Sigmoid colon (tissue), 7 donors: ENCODE measurements around the gene SHC3. TPM values are rescaled to one million over a fixed set of nuclear protein-coding genes. Genes with fewer than 3 reads are reported as not detected.

Experiments
- DNase-seq: peaks from one replicate; pipeline ENCODE4 v3.0.0-alpha.2; 2019
- H3K27ac ChIP-seq, 4 donors: fragments of 200-600 bp; sonication (generic); one replicate each; pipeline ENCODE4 v1.5.1; 2016 to 2019; ENCODE audit warnings: mild to moderate bottlenecking in 1 of 4
- H3K27me3 ChIP-seq, 3 donors: fragments of 200-600 bp; sonication (generic); one replicate each; pipeline ENCODE4 v1.5.1; 2019; ENCODE audit warnings: mild to moderate bottlenecking in 1 of 3
- H3K36me3 ChIP-seq, 4 donors: fragments of 200-600 bp; sonication (generic); one replicate each; pipeline ENCODE4 v1.5.1; 2016 to 2019
- H3K4me1 ChIP-seq, 4 donors: fragments of 200-600 bp; sonication (generic); one replicate each; pipeline ENCODE4 v1.5.1; 2017 to 2019
- H3K4me3 ChIP-seq, 4 donors: fragments of 200-600 bp; sonication (generic); one replicate each; pipeline ENCODE4 v1.5.1; 2017 to 2019; ENCODE audit warnings: mild to moderate bottlenecking in 2 of 4, moderate library complexity in 1 of 4
- H3K9me3 ChIP-seq, 4 donors: fragments of 200-600 bp in 3 of 4; sonication (generic) in 3 of 4; one replicate each; pipeline versions ENCODE4 v1.5.1 to v1.6.1; 2013 to 2019
- EP300 ChIP-seq, 4 donors: sonication (generic); formaldehyde crosslinking; IDR thresholded peaks; one replicate each; pipeline ENCODE4 v1.6.1; 2017; ENCODE audit warnings: antibody characterized with exemption in 4 of 4
- POLR2A ChIP-seq, 2 donors: fragments of 450-650 bp; IDR thresholded peaks; one replicate each; pipeline ENCODE4 v1.6.1; 2016; ENCODE audit warnings: antibody characterized with exemption in 2 of 2, mild to moderate bottlenecking in 2 of 2, moderate library complexity in 2 of 2
- POLR2AphosphoS5 ChIP-seq, 4 donors: sonication (generic); formaldehyde crosslinking; IDR thresholded peaks; one replicate each; pipeline ENCODE4 v1.6.1; 2017; ENCODE audit warnings: antibody characterized with exemption in 4 of 4
- WGBS, 2 donors: extraction: QIAGEN DNeasy Blood & Tissue Kit; methylation state at CpG; one replicate each; pipeline ENCODE4 v1.1.7; 2013; 5-methylcytosine and 5-hydroxymethylcytosine counted together
- intact Hi-C: fragments of 100-400 bp; cut with DNase I; formaldehyde crosslinking; loops from one replicate; pipeline ENCODE4 v1.15.1; 2023
- polyA plus RNA-seq, 3 donors: library from polyadenylated mRNA; stranded (reverse); fragments of 200-250 nt; gene quantifications; one replicate each; pipeline ENCODE4 v1.2.3, GENCODE V29; 2013
- total RNA-seq, 4 donors: library from RNA; depleted of rRNA; stranded (reverse); fragments of >200 nt; gene quantifications; one replicate each; pipeline ENCODE4 v1.1.0, GENCODE V29; 2016
- TF ChIP-seq, protein P1 (sequence below), 4 experiments: fragments of 450-650 bp in 3 of 4; fragments of 200-600 bp in 1 of 4; IDR thresholded peaks; one replicate each; pipeline ENCODE4 v1.5.1; 2016 to 2019; ENCODE audit warnings: antibody characterized with exemption in 4 of 4, mild to moderate bottlenecking in 3 of 4, moderate library complexity in 2 of 4
- donor health status: healthy with polysubstance abuse.
- donor health status: Bipolar disorder and iron deficiency.
- donor health status: healthy.

The SHC3 gene
- total and polyA plus RNA-seq, 7 donors = 0.32 to 14.7 (median 2.1) TPM; not detected in 1

DNA sequence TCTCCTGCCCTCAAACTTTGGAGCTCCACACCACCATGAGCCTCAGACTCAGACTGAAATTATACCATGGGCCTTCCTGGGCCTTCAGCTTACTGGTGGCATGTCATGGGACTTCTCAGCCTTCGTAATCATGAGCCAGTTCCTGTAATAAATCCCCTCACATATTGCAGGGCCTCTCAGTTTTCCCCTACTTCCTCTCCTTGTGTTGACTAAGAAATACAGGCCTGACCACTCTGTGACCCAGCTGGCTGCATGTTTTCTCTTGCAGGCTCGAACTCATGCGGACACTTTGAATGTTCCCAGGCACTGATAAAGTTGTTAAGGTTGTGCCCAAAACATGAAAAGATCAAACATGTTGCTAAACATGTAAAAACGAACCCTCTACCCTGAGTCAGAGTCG lies 26.2 kb upstream of the SHC3 start:
- WGBS, 2 donors = 77 to 80% methylated on average over 5 of the region's 5 CpGs
- TF ChIP-seq, protein P1, sequence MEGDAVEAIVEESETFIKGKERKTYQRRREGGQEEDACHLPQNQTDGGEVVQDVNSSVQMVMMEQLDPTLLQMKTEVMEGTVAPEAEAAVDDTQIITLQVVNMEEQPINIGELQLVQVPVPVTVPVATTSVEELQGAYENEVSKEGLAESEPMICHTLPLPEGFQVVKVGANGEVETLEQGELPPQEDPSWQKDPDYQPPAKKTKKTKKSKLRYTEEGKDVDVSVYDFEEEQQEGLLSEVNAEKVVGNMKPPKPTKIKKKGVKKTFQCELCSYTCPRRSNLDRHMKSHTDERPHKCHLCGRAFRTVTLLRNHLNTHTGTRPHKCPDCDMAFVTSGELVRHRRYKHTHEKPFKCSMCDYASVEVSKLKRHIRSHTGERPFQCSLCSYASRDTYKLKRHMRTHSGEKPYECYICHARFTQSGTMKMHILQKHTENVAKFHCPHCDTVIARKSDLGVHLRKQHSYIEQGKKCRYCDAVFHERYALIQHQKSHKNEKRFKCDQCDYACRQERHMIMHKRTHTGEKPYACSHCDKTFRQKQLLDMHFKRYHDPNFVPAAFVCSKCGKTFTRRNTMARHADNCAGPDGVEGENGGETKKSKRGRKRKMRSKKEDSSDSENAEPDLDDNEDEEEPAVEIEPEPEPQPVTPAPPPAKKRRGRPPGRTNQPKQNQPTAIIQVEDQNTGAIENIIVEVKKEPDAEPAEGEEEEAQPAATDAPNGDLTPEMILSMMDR (IDR thresholded peaks at IDR 0.05) = no peak
- TF ChIP-seq EP300 (IDR thresholded peaks at IDR 0.05) (no peak), POLR2A (IDR thresholded peaks at IDR 0.05) (no peak), POLR2AphosphoS5 (IDR thresholded peaks at IDR 0.05) (no peak)

DNA sequence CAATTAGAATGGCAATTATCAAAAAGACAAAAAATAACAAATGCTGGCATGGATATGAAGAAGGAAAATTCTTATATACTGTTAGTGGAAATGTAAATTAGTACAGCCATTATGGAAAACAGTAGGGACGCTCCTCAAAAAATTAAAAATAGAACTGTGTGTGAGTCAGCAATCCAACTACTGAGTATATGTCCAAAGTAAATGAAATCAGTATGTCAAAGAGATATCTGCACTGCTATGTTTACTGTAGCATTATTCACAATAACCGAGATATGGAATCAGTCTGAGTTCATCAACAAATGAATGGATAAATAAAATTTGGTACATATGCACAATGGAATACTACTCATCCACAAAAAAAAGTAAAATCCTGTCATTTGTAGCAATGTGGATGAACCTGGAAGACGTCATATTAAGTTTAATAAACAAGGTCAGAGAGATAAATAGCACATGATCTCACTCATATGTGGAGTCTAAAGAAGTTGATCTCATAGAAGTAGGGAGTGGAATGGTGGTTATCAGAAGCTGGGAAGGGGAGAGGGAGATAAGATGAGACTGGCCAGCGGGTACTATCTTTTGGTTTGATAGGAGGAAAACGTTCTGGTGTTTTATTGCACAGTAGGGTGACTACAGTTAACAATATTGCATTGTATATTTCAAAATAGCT lies 16.6 kb upstream of the SHC3 start:
- Histone ChIP-seq H3K36me3 (no peaks in the 10 kb centered on the region), H3K9me3 (peaks cover 0 to 13% (median 3%) of the 10 kb centered on the region in 4 donors), H3K27ac (no peak overlapping the region), H3K4me3 (no peak overlapping the region), H3K4me1 (no peaks in the 10 kb centered on the region), H3K27me3 (no peaks in the 10 kb centered on the region)
- WGBS, 2 donors = 71 to 77% methylated on average over 5 of the region's 5 CpGs
- TF ChIP-seq, protein P1 (IDR thresholded peaks at IDR 0.05) = no peak
- TF ChIP-seq POLR2AphosphoS5 (IDR thresholded peaks at IDR 0.05) (no peak), EP300 (IDR thresholded peaks at IDR 0.05) (no peak)
- intact Hi-C loops = no loop called here
- no peak for DNase-seq

More for the DNA sequence above, 26.2 kb upstream of the SHC3 start:
- H3K36me3 ChIP-seq = no peaks in the 10 kb centered on the region
- no peak overlapping the region for H3K27ac ChIP-seq
- H3K4me1 ChIP-seq = no peaks in the 10 kb centered on the region
- H3K4me3 ChIP-seq = no peak overlapping the region
- intact Hi-C loops = no loop called here
- H3K9me3 ChIP-seq = peaks cover 0 to 2% (median 0%) of the 10 kb centered on the region in 4 donors
- no peaks in the 10 kb centered on the region for H3K27me3 ChIP-seq
- DNase-seq = no peak

DNA sequence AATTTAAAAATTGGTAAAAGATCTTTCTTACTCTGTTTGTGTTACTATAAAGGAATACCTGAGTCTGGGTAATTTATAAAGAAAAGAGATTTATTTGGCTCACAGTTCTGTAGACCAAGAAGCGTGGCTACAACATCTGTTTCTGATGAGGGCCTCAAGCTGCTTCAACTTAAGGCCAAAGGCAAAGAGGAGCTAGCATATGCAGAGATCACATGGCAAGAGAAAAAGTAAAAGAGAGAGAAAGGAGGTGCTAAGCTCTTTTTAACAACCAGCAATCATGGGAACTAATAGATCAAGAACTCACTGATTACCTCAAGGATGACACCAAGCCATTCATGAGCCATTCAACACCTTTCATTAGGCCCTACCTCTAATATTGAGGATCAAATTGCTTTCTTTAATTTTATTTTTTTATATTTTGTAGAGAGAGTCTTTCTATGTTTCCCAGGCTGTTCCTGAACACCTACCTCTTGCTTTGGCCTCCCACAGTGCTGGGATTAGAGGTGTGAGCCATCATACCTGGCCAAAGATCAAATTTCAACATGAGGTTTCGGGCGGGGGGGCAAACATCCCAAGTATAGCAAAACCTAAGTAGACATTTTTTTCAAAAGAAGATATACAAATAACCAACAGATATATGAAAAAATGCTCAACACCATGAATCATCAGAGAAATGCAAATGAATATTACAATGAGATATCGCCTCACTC lies 16.0 kb upstream of the SHC3 start:
- Histone ChIP-seq H3K36me3 (no peaks in the 10 kb centered on the region), H3K27me3 (no peaks in the 10 kb centered on the region), H3K4me3 (no peak overlapping the region), H3K4me1 (no peaks in the 10 kb centered on the region), H3K27ac (no peak overlapping the region), H3K9me3 (peaks cover 0 to 13% (median 2%) of the 10 kb centered on the region in 4 donors)
- intact Hi-C loops = no loop called here
- TF ChIP-seq POLR2A (IDR thresholded peaks at IDR 0.05) = no peak
- TF ChIP-seq, protein P1 (IDR thresholded peaks at IDR 0.05) = no peak
- TF ChIP-seq POLR2AphosphoS5 (IDR thresholded peaks at IDR 0.05) = no peak
- no peak for TF ChIP-seq EP300 (IDR thresholded peaks at IDR 0.05)
- no peak for DNase-seq
- 87 to 94% methylated on average over 4 of the region's 4 CpGs for WGBS, 2 donors

DNA sequence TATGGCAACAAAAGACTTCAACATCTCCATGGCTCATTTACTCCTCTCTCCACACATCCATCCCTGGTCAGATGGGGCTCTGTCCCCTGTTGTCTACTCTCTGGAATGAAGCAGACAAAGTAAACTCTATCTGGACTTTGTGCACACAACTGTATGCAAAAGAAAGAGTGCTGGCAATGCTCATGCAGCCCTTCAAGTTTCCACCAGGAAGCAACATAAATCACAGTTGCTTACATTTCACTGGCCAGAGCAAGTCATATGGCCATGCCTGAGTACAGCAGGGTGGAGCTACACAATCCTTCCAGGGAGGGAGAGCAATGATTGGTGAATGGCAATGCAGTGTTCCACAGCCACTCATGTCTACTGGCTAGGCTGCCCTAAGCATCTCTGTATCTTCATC lies 12.4 kb upstream of the SHC3 start:
- no peak overlapping the region for H3K27ac ChIP-seq
- no peaks in the 10 kb centered on the region for H3K36me3 ChIP-seq
- H3K4me3 ChIP-seq = no peak overlapping the region
- peaks cover 0 to 4% (median 0%) of the 10 kb centered on the region in 4 donors for H3K9me3 ChIP-seq
- no peaks in the 10 kb centered on the region for H3K4me1 ChIP-seq
- intact Hi-C loops = no loop called here
- TF ChIP-seq POLR2AphosphoS5 (IDR thresholded peaks at IDR 0.05) (no peak), POLR2A (IDR thresholded peaks at IDR 0.05) (no peak), EP300 (IDR thresholded peaks at IDR 0.05) (no peak)
- TF ChIP-seq, protein P1 (IDR thresholded peaks at IDR 0.05) = no peak
- H3K27me3 ChIP-seq = no peaks in the 10 kb centered on the region
- DNase-seq = no peak
